ENCODE results near the gene RIPOR2. TPM values are rescaled to one million over a fixed set of nuclear protein-coding genes. Genes with fewer than 3 reads are reported as not detected.

The RIPOR2 gene
- total and polyA plus RNA-seq, 2 donors (not counting 3 experiments of a cell fraction or from before 2014, with no cell fraction given): 0.10 TPM; not detected in 1

- ChIA-PET CTCF (interaction anchor here (0.5 to 1.2 kb wide), 4 partner anchors 8 to 298 kb away, joined by 3 to 4 read pairs (median 3); no protein-coding TSS in a partner anchor), POLR2A (no interaction called here)
- Histone ChIP-seq H3K9me3 (replicated peaks; ENCODE audit: control insufficient read depth, insufficient read depth, low read length) (no peaks in the 10 kb centered on the region), H3K79me2 (ENCODE audit: control insufficient read depth, insufficient read depth, low read length) (no peaks in the 10 kb centered on the region), H3K4me1 (ENCODE audit: control insufficient read depth, extremely low read depth, insufficient read depth, low read length) (no peaks in the 10 kb centered on the region), H2AFZ (ENCODE audit: low read depth, low read length) (no peak overlapping the region), H3K36me3 (ENCODE audit: control insufficient read depth in 2 of 2, extremely low read depth in 1 of 2, insufficient read depth in 2 of 2, low read length in 2 of 2) (no peaks in the 10 kb centered on the region), H3K4me3 (replicated peaks in 1 of 3; ENCODE audit: insufficient read depth in 1 of 3, low read depth in 1 of 3, low read length in 3 of 3) (no peak overlapping the region), H3K9me1 (replicated peaks; ENCODE audit: control insufficient read depth, extremely low read depth, insufficient read depth, low read length) (no peaks in the 10 kb centered on the region), H3K9ac (replicated peaks; ENCODE audit: extremely low read depth, insufficient read depth, low read length) (no peak overlapping the region), H3K27ac (ENCODE audit: insufficient read depth, low read depth, low read length) (no peak overlapping the region), H4K20me1 (replicated peaks; ENCODE audit: control insufficient read depth, extremely low read depth, insufficient read depth, low read length) (no peaks in the 10 kb centered on the region), H3K27me3 (ENCODE audit: control insufficient read depth in 2 of 2, insufficient read depth in 2 of 2, low read length in 2 of 2) (no peaks in the 10 kb centered on the region), H3K4me2 (ENCODE audit: insufficient read depth, low read length) (no peak overlapping the region)
- intact Hi-C loops (cut with micrococcal nuclease): no loop called here
- DNase-seq (ENCODE audit: low read depth, low spot score): no peak
- no TSS peak for BruUV-seq (replicated peaks)
- TF ChIP-seq EZH2 (IDR thresholded peaks at IDR 0.05; ENCODE audit: borderline replicate concordance, low read depth, low read length, severe bottlenecking) (no peak), POLR2AphosphoS5 (IDR thresholded peaks at IDR 0.05; ENCODE audit: insufficient read depth, low read depth, low read length) (no peak), POLR2A (IDR thresholded peaks at IDR 0.05; ENCODE audit: low read depth, low read length) (no peak), GATA2 (IDR thresholded peaks at IDR 0.05; ENCODE audit: insufficient read depth, insufficient read length, low read depth, low read length) (no peak), JUN (IDR thresholded peaks at IDR 0.05; ENCODE audit: borderline replicate concordance, insufficient read depth, insufficient read length, low read depth) (no peak), FOS (IDR thresholded peaks at IDR 0.05; ENCODE audit: borderline replicate concordance, insufficient read depth, low read length) (no peak), MAX (IDR thresholded peaks at IDR 0.05; ENCODE audit: insufficient read depth, insufficient read length) (no peak), MYC (IDR thresholded peaks at IDR 0.05; ENCODE audit: low read depth, low read length) (no peak), CTCF (IDR thresholded peaks at IDR 0.05; ENCODE audit: extremely low read depth in 1 of 2, insufficient read depth in 1 of 2, low read depth in 1 of 2, low read length in 2 of 2) (no peak)
- dilution Hi-C loops (cut with MboI; ENCODE audit: extremely low pct_ligation_motif_present, low sequenced_read_pairs): no loop called here
- FAIRE-seq: no peak
Observed at GRCh38 chr6:24925661-24926060, 10.1 kb downstream of the RIPOR2 start.

Data from endothelial cell of umbilical vein (primary cell).